GM19328 (cell line): ENCODE results near the gene DNA2.
"Not testable (repeated sequence)": the region's sequence is repeated elsewhere in the genome, so short reads cannot be mapped to it uniquely, and the experiment has no call there.

Experiments used
- ATAC-seq: cut with Tn5 transposase; IDR thresholded peaks from one replicate; pipeline ENCODE4 v1.9.1; 2021; ENCODE audit warnings: mild to moderate bottlenecking, moderate library complexity; ENCODE audit not compliant: unreplicated experiment

Gene DNA2, protein sequence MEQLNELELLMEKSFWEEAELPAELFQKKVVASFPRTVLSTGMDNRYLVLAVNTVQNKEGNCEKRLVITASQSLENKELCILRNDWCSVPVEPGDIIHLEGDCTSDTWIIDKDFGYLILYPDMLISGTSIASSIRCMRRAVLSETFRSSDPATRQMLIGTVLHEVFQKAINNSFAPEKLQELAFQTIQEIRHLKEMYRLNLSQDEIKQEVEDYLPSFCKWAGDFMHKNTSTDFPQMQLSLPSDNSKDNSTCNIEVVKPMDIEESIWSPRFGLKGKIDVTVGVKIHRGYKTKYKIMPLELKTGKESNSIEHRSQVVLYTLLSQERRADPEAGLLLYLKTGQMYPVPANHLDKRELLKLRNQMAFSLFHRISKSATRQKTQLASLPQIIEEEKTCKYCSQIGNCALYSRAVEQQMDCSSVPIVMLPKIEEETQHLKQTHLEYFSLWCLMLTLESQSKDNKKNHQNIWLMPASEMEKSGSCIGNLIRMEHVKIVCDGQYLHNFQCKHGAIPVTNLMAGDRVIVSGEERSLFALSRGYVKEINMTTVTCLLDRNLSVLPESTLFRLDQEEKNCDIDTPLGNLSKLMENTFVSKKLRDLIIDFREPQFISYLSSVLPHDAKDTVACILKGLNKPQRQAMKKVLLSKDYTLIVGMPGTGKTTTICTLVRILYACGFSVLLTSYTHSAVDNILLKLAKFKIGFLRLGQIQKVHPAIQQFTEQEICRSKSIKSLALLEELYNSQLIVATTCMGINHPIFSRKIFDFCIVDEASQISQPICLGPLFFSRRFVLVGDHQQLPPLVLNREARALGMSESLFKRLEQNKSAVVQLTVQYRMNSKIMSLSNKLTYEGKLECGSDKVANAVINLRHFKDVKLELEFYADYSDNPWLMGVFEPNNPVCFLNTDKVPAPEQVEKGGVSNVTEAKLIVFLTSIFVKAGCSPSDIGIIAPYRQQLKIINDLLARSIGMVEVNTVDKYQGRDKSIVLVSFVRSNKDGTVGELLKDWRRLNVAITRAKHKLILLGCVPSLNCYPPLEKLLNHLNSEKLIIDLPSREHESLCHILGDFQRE

DNA sequence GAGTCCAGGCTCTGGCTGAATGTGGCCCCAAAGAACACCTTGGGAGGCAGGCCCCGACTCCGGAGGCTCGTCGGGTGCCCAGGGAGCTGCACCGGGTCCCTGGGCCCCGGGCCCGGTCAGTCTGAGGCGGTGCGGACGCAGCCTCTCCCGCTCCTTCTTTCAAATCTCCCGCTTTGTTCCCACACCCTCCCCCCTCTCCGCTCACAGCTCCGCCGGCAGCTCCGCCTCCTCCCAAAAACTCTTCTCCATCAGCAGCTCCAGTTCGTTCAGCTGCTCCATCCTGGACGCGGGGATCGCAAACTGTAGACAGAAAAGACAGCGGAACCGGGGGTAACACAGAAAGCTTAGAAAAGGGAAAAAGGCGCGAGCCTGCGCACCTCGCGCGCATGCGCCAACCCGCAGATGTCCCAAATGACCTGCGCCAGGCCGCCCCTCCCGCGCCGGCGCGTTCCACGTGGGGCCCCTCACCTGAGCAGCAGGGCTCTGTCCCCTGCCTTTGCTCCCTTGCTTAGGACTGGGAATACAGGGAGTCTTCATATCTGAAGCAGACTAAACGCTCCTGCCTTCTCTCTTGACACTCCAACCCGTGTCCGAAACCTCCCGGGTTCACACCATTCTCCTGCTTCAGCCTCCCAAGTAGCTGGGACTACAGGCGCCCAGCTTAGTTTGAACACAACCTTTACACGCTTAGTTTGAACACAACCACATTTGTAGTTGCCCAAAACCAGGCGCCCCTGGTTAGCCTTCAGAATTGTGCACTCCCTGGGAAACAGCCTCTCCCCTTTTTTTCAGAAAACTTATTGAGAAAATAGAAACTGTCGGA, at the start of gene DNA2:
TSS of gene DNA2 (minus strand) at position 388 of the 823 bp plus-strand sequence. CDS start at position 279, 109 bp downstream.
- ATAC-seq: peak; percentile 79

DNA sequence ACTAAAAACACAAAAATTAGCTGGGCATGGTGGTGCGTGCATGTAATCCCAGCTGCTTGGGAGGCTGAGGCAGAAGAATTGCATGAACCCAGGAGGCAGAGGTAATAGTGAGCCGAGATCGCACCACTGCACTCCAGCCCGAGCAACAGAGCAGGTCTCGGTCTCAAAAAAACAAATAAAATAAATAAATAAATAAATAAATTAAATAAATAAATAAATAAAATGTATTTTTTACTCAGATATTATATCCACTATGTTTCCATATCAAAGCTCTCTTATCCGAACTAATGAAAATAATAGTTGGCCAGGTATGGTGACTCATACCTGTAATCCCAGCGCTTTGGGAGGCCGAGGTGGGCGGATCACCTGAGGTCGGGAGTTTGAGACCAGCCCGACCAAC, 46.8 kb upstream of the DNA2 start:
- not testable (repeated sequence) for ATAC-seq

DNA sequence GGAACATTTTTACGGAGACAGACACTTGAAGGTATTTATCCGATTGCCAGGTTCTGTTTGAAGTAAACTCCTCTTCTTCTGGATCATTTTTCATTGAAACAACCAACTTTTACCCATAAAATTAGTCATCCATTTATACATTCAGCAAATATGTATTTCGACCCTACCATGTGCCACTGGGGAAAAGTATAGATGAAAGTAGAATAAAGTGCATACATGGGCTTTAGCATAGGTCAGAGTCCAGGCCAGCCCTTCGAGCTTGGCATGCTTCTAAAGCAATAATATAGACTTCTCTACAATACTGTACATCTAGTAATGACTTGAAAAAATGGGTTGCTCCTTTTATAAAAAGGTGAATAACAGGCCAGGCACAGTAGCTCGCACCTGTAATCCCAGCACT, 45.4 kb upstream of the DNA2 start:
- no peak for ATAC-seq

DNA sequence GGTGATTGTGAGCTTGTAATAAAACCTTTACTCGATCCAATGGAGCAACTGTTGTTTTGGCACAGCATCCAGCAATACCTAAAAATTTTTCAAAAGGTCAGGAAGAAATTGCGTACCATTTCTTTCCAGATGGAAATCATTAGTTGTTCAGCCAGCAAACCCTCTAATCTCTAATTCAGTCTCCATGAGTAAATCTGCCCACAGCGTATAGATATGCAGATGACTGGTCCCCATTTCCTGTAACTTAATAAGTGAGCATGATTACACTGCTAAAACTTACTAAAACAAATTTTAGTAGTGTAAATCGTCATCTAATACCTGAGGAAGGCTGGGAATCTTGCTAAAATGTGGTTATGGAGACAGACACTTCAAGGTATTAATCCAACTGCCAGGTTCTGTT, 45.0 kb upstream of the DNA2 start:
- no peak for ATAC-seq

DNA sequence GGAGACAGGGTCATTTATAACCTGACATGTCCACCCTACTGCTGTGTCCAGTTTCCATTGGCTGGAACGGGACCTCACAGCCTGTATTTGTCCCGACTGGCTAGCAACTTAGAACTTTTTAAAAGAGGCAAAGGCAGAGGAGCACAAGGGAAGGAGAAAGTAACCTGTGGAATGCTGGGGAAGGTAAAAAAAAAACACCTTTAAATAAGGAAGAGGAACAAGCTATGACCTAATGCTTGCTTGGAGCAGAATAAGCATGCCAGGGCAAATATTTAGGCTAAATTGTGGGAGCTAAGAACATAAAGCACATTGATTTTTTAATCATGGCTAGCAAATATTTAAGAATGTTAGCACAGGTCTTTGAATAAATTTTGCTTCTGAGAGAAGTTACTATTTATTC, 44.4 kb upstream of the DNA2 start:
- not testable (repeated sequence) for ATAC-seq

DNA sequence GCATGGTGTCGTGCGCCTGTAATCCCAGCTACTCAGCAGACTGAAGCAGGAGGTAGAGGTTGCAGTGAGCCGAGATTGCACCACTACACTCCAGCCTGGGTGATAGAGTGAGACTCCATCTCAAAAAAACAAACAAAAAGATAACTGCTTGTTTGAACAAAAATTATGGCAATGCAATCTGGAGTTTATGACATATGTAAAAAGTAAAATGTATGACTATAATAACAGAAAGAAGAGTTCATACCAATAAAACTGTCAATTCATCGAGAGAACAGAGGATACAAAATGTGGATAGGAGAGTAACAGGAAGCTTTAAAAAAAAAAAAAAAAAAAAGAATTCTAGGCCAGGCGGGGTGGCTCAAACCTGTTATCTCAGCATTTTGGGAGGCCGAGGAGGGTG, 36.3 kb upstream of the DNA2 start:
- no peak for ATAC-seq

DNA sequence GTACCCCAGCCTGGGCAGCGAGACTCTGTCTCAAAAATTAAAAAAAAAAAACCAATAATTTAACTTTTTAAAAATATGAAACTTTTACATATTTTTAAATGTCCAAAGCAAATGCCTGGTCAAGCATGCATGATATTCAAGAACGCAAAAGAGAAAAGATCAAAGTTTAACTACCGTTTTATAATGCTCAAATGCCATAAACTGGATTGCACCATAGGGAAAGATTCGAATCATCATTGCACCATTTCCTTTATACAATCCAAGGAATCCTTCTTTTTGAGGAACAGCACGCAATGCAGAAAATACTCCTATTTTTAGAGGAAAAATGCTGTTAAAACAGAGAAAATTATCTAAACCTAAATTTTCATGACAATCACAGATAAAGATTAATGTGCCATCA, 34.6 kb upstream of the DNA2 start:
- no peak for ATAC-seq

DNA sequence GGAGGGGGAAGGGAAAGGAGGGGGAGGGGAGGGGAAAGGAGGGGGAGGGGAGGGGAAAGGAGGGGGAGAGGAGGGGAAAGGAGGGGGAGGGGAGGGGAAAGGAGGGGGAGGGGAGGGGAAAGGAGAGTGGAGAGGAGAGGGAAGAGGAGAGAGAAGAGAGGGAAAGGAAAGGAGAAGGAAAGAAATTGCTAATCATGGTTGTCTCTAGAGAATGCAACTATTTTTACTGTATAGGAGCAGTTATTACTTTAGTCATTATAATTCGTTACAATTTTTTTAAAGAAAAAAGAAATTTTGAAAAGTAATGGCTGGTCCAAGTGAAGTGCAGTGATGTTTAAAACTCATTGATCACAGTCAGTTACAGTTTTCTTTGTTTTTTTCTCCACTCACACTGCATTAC, 31.1 kb upstream of the DNA2 start:
- no peak for ATAC-seq

DNA sequence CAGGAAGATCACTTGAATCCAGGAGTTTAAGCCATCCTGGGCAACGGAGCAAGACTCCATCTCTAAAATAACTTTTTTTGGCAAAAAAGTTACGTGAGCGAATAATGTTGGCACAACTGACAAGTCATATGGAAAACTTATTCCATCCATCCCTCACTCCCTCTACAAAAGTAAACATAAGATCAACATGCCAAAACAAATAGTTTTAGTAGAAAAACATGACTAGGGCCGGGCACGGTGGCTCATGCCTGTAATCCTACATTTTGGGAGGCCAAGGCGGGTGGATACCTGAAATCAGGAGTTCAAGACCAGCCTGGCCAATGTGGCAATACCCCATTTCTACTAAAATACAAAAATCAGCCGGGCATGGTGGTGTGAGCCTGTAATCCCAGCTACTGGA, 29.9 kb upstream of the DNA2 start:
- no peak for ATAC-seq

DNA sequence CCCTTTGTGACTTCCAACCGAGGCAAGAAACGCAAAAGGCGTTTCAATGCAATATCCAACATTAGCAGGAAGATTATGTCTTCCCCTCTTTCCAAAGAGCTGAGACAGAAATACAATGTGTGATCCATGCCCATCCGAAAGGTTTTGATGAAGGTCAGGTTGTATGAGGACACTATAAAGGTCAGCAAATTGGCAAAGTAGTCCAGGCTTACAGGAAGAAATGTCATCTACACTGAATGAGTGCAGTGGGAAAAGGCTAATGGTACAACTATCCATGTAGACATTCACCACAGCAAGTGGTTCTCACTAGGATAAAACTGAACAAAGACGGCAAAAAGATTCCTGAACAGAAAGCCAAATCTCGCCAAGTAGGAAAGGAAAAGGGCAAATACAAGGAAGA, 27.8 kb upstream of the DNA2 start:
- ATAC-seq: no peak

DNA sequence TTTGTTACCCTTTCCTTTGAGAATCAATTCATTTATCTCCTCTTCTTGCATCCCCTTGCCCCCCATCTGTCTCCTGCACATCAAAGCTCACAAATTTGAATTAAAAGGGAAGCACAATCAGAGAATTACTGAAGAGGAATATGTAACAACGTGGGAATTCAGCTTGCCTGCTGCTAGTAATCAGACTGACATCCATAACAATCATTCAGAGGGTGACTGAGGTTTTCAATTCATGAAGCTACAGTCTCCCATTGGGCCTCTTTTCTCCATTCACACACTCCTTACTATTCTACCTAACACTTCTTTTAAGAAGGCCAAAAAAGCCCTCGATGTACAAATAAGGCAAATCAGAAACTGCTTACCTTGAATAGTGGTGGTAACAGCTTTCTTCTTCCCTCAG, 24.3 kb upstream of the DNA2 start:
- no peak for ATAC-seq

DNA sequence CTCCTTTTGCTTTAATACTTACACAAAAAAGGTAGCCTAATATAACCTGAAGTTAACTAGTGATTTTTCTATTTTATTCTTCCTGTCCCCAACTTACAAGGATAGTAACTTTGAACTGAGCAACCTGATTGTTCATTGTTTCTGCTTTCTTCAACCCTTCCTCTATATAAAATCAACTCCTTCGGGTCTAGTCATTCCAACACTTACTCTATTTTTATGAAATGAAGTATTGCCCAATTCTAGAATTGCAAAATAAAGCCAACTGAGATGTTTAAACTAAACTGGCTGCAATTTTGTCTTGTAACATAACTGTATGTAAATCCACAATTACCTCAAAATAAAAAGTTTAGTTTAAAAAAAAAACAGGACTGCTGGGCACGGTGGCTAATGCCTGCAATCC, 20.3 kb upstream of the DNA2 start:
- ATAC-seq: no peak

DNA sequence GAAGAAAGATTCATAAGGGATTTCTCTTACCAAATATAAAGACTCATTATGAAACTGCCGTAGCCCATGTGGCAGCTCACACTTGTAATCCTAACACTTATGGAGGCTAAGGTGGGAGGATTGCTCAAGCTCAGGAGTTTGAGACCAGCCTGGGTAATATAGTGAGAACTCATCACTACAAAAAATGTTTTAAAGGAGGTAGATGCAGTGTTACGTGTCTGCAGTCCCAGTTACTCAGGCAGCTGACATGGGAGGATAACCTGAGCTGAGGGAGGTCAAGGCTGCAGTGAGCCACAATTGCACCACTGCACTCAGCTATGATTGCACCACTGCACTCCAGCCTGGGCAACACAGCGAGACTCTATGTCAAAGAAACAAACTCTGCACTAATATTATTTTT, 18.1 kb upstream of the DNA2 start:
- ATAC-seq: no peak

DNA sequence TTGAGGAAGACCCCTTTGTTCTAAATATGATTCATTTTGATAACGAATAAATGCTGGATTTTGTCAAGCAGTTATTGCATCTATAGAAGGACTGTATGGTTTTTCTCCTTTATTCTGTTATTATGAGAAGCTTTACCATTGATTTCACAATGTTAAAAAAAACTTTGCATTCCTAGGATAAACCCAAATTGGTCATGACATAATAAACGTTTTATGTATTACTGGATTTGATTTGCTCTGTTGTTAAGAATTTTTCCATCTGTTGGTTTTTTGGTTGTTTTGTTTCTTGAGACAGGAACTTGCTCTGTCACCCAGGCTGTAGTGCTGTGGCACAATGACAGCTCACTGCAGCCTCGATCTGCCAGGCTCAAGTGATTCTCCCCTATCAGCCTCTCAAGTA, 2.2 kb upstream of the DNA2 start:
- ATAC-seq: no peak

DNA sequence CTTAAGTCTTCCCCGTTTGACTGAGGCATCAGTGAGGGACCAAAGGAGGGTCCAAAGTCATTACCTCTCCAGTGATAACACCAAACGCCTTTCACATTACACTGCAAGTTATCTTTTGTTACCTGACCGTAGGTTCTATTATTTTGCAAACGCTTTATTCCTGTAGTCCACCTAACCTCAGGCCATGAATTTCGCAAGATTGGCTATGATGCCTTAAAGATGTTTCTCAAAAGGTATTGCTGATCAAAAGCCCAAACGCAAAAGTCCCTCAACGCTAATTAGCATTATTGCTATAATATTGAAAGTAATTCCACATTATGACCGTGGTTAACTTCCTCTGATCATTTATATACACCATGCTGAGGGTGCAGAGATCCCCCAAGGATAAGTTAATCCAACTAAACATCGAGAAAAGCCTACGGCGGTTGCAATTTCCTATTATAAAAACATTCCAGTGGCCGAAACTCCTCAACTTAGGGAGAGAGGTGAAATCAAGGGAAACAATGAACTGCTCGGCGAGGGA, 649 bp downstream of the DNA2 start:
- ATAC-seq: no peak

DNA sequence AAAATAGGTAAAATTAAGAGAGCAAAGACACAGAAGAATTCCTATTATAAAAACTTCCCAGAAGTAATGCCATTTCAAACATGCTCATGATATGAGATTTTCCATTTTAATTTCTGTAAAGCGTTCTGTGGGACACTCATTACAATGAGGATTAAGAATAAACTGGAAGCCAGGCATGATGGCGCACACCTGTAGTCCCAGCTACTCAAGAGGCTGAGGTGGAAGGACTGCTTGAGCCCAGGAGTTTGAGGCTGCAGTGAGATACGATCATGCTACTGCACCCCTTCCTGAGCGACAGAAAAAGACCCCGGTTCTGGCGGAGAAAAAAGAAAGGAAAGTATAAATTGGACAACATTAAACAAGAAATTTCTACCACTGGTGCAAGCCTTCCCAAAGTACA, 1.5 kb downstream of the DNA2 start:
- ATAC-seq: no peak

DNA sequence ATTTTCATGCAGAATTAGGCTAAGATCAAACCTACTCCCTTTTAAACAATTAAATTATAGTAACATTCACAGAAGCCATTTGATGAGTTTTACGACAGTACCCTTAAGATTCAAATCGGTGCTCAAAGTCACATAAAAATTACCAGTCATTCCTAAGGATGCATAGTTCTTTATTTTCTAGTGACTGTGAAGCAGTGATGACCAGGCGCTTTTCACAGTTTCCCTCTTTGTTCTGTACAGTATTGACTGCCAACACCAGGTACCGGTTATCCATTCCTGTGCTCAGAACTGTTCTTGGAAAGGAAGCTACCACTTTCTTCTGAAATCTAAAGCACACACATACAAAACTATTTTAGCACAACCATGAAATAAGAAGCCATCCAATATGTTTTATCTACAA, 1.9 kb downstream of the DNA2 start:
- ATAC-seq: no peak

DNA sequence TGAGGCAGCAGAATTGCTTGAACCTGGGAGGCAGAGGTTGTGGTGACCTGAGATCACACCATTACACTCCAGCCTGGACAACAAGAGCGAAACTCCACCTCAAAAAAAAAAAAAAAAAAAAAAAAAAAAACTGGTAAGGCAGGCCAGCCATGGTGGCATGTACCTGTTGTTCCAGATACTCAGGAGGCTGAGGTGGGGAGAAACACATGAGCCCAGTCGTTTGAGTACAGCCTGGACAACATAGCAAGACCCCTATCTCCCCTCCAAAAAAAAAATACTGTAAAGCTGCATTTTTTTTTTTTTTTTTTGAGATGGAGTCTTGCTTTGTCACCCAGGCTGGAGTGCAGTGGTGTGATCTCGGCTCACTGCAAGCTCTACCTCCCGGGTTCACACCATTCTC, 7.0 kb downstream of the DNA2 start:
- not testable (repeated sequence) for ATAC-seq

DNA sequence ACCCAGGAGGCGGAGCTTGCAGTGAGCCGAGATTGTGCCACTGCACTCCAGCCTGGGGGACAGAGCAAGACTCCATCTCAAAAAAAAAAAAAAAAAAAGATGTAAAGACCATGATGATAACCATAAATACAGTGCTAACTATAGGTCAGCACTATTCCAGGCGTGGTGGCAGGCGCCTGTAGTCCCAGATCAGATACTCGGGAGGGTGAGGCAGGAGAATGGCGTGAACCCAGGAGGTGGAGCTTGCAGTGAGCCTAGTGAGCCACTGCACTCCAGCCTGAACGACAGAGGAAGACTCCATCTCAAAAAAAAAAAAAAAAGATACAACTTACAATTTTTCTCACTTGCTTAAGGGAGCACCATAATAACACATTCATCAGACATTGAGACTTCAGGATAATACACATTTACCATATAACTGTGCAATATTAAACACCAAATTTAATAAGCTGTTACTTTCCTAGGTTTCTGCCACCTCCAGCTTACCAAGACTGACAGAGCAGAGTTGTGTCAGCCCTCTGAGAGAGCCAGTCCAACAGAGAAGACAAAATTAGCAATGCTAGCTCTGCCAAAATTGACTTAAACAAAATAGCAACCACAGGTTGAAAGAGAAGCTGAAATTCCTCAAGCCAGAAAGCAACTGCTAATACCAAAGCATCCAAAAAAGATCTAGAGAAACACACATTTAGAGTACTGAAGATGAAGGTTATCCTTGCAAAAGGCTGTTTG, 8.2 kb downstream of the DNA2 start:
- no peak for ATAC-seq

DNA sequence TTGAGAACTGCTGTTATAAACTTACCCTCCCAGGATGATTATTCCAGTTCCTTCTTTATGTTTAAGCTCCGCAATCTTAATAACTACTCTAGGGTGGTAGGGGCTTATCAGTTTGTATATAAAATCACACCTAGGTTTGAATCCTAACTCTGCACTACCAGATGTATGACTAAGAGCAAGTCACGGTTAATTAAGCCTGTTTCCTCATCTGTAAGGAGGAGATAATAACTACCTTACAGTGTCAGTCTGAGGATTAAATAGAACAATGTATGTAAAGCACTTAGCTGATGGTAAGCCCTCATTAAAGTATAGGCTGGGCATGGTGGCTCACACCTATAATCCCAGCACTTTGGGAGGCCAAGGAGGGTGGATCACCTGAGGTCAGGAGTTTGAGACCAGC, 9.2 kb downstream of the DNA2 start:
- ATAC-seq: no peak
